ENCODE data around the gene NLRP14.

- TF ChIP-seq POLR2A (IDR thresholded peaks at IDR 0.05; ENCODE audit: low read depth, low read length), result no peak
- TF ChIP-seq TAF1 (IDR thresholded peaks at IDR 0.05; ENCODE audit: borderline replicate concordance, low read depth, low read length), result no peak
- no peak for TF ChIP-seq POLR2AphosphoS5 (IDR thresholded peaks at IDR 0.05; ENCODE audit: low read depth, low read length)
Measured at GRCh38 chr11:6979365-6979764, 40.9 kb upstream of the NLRP14 start.
